ENCODE data around the gene INPP4A.

The INPP4A gene

DNA sequence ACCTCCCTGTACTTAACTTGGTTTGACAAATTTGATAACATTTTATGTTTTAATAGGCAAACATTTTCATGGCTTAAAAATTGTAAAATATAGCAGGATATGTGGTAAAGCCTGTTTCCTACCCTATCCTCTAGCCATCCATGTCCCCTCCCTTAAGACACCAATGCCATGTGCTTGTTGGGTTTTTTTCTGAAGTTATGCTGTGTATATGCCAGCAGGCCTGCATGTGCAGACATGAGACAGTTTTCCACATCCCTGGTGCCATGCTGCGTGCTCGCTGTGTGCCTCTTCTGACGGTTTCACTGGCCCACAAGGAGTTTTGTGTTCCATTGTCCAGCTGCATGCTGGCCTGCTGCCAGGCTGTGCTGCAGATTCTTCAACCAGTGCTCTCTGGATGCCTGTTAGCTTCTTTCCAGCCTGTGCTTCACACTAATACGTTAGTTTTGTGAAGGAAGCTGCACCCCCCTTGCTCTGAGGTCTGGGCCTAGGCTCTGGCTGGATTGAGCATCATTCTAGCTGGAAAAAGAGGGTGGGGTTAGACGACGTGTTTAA is 16.9 kb downstream of the INPP4A start:
- DNase-seq: peak; percentile 1

DNA sequence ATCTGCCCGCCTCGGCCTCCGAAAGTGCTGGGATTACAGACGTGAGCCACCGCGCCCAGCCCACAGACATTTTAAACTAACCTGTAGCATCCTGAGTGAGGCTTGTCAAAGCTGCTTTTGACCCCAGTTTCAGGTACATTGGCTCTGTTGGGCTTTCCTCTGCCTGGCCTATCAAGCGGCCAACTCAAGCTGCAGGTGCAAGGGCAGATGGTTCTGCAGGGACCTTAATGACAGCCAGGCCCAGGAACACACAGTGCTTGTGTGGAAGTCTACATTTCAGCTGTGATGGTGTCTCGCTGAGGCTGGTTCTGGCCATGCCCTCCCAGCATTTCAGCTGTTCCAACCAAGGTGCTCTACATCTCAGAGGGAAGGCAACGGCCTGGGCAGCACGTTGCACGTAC is 18.4 kb downstream of the INPP4A start:
- peak; percentile 11 for DNase-seq

DNA sequence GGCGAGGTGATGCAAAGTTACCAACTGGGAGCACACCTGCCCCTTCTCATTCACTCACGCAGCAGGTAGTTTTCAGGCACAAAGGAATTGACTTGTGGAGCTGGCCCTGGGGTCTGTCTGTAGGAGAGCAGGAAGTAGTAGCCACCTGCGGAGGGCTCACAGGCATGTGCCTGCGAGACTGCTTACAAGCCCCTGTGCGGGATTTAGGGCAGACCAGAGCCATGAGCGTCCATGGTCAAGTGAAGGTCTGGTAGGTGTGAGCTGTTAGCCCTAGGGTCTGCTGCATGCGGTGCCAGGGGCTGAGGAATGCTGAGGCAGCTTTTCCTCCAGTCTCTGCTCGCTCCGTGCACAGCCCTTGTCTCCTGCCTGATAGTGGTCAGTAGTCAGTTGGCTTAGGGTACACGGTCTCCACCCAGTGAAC is 18.9 kb downstream of the INPP4A start:
- DNase-seq: peak; percentile 4

DNA sequence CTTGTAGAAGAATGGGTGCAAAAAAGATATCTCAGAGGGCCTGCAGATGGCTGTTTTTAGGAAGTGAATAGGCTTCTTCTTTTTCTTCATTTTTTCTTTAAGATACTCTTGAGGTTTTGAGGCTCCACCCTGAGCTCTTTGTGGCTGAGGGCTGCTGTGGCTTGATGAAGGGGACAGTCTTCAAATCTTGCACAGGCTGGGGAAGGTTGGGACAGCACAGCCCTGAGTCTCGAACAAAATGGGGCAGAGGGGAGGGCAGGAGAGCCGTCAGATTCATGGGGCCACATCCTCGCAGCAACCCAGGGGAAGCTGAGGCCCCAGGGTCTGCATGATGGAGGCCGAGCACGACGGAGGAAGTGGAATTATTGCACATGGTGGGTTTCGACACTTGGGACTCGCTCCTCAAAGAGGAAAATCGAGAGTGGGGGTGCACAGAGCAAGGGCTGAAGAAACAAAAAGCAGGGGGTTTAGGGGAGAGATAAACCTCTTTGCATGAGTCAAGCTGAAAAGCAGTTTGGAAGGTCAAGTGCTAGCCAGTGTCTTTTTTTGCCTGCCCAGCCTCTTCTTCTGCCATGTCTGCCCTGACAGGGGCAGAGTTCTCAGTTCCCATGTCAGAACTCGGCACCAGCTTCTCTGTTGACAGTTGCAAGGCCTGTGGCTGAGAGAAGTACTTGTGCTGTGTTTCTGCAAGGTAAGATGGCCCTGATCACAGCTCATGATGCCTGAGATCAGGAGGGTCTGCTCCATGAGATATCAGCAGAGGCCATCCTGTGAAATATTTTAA is 19.5 kb downstream of the INPP4A start:
- DNase-seq: peak; percentile 24

DNA sequence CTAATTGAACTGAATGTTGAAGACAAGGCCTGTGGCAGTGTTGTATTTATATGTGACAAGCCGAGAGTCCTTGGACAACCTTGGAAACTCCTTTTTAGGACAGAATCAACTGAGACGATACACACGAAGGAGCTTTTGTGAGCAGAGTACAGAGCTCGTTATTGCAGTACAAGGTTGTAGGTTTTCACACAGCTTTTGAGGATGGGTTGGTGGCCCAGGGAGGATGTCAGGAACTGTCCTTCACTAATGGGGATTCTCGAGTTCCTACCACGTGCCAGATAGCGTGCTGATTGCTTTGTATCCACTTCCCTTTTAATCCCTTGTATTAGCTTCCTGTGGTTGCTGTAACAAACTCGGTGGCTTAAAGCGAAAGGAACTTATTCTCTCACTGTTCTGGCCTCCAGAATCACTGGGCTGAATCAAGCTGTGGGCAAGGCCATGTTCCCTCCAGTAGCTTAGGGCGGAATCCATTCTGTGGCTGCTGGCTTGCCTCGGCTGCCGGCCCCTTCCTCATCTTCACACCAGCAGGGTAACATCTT is 20.2 kb downstream of the INPP4A start:
- peak; percentile 35 for DNase-seq

DNA sequence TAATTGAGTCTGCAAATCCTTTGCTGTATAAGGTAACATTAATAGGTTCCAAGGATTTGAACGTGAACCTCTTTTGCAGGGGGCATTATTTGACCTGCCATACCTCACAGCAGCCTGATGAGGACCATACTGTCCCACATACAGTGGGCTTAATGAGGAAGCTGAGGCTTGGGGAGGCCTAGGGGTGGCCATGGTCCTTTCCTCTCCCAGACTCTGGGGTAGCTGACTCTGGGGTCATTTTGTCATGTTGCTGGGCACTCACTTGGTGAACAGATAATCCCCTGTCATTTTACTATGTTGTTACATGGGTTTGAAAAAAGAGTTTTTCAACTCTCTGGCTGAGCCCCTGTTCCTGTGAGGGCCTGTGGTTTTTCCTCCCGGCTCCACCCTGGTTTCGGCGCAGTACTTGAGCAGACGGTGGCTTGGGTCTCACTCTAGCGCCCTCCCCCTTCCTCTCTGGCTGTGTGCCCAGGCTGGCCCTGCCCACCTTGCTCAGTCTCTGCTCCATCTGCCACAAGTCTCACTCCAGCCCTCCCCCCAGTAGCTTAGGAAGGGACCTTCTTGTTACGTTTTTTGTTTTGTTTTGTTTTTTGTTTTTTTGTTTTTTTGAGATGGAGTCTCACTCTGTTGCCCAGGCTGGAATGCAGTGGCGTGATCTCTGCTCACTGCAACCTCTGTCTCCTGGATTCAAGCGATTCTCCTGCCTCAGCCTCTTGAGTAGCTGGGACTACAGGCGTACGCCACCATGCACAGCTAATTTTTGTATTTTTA is 21.0 kb downstream of the INPP4A start:
- DNase-seq: peak; percentile 69

DNA sequence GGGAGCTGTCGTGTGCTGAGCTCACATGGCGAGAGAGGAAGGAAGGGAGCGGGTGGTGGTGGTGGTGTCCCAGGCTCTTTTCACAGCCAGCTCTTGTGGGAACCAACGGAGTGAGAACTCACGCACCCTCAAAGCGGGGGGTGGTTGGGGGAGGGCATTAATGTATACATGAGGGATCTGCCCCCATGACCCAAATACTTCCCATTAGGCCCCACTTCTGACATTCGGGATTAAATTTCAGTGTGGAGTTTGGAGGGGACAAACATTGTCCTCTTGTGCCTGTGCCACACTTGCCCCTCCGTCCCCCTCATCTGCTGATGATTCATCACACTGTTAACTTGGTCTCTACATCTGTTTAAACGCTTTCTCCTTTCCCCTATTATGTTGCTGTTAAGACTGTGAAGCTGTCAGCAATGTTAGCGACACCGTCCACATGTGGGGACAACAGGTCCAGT is 22.5 kb downstream of the INPP4A start:
- DNase-seq: no peak

DNA sequence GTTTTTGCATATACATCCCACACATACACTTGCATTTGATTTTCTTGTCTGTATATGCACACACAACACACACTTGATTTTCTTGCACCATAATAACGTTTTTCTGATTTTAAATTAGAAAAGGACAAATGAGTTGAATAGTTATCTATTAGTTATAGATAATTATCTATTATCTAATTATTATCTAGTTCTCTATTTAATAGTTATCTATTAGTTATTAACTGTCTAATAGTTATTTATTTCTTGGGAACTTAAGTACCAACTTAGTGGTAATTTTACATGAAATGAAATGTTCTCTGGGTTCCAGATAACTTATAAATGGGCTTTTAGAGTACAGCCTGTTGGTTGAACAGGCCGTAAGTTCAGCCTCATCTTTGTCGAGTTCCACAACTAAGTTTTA is 23.0 kb downstream of the INPP4A start:
- no peak for DNase-seq

DNA sequence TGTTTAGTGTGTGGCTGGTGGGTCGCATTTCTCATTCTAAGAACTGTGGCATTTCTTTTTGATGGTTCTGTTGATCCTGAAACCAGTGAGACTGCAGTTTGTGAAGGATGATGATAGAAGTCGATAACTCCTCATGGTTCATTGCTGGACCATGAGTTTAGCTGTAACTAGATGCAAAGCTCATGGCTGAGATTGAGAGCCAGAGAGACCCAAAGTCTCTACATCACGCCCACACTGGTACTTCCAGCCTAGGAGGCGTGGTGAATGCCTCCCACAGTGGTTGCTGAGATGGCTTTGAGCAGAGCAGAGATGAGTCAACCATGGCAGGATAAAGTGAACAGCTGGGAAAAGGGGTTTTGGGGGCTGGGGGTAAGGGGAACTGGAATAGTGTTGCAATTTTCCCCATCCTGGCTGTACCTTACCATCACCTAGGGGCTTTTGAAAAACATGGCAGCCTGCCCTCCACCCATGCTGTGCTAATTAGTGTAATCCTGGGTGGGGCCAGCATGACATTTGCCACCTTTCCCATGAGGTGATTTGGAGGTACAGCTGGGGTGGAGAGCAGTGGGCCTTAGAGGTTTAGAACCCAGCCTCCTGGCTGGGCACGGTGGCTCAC is 24.1 kb downstream of the INPP4A start:
- DNase-seq: peak; percentile 75

DNA sequence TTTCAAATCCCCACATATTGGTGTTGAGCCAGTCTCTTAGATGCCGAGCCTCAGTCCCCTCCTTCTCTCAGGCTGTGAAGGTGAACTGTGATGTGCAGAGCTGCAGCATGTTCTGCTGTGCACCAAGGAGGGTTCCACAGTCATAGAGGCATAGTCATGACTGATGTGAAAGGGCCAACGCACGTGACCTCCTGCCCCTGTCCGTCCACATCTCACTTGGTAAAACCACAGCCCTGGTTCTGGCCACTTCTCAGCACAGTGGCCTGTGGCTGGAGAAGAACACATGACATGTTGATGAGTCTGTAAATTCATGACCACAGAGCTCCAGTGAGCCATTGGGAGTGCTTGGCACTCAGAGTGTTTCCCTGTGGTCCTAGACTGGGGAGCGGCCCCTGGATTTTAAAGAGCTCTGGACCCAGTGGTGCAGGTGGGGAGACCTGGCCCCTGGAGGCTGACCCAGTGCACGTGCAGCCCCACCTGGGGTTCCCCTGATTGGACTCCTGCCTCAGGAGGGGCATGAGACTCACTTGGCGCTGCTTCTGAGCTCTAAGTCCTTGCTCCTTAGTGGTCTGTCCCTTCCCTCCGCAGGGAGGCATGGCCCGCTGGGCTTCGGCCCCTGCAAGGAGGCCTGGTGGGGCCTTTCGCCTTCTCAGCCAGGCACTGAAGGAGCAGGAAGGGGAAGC is 25.3 kb downstream of the INPP4A start:
- DNase-seq: no peak

DNA sequence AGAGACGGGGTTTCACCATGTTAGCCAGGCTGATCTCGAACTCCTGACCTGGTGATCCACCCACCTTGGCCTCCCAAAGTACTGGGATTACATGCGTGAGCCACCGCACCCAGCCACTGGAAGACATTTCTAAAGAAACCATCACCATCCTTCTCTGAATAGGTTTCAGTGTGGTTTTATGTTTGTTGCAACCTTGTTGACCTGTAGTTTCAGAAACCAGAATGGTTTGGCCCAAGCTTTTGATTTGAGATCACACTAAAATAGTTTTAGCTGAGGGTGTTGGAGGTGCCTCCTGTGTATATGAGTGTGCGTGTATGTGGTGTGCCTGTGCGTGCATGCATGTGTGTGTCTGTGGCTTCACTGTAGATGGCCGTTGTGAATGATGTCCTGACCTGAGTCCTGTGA is 26.2 kb downstream of the INPP4A start:
- DNase-seq: peak; percentile 10

DNA sequence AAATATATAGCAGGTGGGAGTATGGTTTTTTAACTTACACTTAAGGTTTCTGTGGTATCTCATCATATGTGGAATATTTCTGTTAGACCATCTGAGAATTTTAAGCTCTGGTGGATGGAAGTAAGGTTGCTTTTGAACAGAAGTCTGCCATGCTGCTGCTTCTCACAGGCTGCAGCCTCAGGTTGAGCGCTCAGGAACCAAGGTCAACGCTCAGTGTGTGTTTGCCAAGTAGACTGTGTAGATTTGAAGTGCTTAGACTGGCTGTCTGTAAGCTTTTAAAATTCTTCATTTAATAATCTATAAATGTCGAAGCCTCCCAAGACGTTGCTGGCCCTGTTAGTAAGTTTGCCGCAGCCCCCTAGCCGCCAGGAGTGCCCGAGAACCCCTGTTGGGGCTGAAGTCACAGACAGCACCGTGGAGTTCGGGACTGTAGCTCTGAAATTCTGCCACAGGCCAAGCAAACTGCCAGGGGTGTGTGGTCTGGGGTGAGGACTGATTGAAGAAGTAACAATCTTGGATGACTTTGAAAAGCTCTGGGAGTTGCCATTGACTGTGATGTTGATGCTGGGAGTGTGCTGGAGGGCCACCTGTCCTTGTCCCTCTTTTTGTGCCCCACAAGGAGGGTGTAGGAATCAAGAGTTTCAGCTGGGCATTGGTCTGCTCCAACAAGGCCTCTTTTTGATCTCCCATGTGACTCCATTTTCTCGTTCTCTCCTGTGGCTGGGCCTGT is 26.9 kb downstream of the INPP4A start:
- DNase-seq: no peak

DNA sequence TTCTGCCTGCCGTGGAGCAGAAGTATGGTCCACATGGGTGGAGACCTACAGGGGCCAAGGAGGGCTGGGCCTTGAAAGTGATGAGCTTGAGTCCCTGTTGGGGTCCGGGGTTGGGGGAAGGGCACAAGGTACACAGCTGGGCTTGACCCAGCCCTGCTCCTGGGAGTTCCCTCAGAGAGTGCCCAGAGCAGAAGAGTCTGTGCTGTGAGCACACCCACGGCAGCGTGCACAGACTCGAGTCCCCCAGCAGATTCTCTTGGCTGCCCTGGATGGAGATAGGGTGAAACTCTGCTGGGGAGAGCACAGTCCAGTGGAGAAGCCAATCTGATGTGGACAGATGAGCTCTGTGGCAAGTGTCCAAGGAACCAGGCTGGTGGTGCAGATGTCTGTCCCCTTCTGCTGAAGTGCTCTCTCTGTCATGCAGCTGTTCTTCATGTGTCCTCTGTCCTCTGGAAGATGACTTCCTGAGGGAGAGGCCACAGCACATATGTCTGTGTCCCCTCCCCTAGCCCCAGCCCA is 27.5 kb downstream of the INPP4A start:
- DNase-seq: no peak

DNA sequence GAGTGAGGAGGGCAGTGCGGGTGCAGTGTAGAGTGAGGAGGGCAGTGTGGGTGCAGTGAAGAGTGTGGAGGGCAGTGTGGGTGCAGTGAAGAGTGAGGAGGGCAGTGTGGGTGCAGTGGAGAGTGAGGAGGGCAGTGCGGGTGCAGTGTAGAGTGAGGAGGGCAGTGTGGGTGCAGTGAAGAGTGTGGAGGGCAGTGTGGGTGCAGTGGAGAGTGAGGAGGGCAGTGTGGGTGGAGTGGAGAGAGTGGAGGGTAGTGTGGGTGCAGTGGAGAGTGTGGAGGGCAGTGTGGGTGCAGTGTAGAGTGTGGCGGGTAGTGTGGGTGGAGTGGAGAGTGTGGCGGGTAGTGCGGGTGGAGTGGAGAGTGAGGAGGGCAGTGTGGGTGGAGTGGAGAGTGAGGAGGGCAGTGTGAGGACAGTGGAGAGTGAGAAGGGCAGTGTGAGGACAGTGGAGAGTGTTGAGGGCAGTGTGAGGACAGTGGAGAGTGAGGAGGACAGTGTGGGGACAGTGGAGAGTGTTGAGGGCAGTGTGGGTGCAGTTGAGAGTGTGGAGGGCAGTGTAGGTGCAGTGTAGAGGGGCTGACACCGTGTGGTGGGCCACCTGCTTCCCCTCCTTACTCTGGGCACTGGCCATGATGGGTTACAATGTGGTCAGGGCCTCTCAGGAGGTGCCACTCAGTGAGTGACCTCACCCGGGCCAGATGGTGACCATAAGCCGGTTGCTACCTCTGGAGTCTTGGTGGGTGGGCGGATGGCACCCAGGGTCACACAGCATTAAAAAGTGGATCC is 28.5 kb downstream of the INPP4A start:
- no peak for DNase-seq

DNA sequence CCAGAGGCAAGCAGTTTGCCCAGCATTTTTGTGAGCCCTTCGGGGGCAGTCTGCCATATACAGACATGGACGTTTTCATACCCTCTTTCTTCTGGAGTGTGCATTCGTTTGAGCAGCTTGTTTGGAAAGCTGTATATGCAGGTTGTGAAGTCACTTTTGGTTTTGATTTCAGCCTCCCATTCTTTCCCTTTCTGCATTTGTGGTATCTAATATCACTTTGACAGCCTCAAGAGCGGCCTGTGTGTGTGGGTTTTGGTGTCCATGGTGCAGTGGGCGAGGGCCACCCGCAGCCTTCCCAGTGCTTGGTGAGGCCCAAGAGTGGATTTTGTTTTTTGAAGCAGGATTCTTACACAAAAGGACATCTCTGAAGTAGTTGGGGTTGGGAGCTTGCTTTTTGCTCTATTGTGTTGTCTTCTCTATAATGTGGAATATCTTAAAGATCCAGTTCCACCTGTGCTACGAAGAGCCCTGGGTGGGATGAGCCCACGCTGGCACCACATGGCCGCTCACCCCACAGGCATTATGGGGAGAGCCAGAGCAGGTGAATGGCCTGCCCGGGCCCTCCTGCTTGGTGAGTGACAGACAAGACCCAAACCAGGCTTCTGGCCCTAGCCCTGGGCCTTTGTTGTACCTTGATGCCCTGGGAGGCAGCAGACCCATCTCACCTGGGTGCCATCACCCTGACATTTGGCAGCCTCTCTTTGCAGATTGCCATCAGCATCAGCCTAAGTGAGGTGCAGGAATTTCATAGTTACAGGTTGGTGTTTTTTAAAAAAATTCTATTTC is 29.5 kb downstream of the INPP4A start:
- DNase-seq: no peak

DNA sequence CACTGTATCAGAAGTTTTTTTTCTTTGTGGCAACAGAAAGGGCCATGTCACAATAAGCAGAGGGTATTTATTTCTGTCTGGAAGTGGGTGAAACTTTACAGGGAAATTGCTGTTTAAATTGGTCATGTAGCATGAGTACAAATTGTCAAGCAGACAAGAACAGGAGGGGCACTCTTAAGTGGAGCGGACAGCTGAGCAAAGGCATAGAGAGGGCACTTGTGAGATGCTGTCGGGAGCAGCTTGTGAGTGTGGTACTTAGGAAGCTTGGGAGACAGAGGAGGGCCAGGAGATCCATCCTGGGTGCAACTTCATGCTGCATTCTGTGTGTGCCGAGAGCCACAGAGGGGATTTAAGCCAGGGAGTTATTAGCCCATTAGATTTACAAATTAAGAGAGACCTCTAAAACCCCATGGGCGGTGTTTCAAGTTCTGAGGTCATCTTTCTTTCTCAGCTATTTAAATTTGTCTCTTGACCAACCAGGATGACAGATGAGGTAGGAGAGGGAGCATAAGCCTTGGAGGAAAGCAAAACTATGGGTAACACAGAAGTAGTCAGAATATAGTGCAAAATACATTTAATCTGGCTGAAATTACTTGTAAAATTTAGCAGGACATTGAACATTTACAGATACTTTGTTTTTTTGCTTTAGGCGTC is 30.4 kb downstream of the INPP4A start:
- DNase-seq: no peak

DNA sequence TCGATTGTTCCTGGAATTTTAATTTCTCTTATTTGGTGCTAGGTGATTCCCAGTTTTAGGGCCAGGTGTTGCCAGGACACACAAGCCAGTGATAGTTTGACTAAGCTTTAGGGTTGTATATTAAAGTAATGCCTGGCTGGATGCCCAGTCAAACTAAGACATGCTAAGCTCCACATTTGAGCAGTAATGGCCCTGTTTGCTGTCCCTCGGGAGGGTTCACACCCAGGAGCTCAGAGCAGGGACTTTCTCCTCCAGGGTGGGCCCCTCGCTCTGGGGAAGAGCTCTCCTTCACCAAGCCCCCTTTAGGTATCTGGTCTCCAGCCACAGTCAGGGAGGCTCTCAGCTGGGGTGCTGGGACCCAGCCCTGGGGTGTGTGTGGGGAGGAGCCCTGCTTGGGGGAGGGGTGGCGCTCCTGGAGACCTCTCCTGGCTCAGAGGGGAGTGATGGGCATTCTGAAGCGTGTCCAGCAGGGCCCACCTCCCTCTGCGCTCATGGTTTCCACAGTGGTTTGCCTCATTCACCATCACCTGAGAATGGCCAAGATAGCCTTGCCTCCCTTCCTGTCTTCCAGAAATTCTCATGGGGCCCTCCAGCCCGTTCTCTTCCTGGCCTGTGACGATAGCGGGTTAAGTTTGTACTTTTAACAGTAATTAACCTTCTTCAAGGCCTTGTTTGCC is 31.7 kb downstream of the INPP4A start:
- DNase-seq: no peak

DNA sequence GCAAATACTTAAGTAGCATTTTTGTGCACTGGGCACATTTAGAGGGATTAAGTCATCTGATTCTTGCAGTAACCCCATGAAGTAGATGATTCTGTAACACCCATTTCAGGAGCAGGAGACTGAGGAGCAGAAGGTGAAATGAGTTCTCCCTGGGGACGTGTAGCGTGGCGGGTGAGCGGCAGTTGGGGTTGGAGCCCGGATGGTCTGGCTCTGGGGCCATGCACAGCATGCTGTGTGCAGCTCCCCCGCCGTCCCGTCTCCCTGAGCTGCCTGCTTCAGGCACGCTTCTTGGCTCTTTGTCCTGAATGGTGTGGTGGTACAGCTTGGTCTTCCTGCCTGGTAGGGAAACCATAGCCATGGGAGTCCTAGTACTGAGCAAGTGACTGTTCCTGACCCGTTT is 32.4 kb downstream of the INPP4A start:
- DNase-seq: no peak

DNA sequence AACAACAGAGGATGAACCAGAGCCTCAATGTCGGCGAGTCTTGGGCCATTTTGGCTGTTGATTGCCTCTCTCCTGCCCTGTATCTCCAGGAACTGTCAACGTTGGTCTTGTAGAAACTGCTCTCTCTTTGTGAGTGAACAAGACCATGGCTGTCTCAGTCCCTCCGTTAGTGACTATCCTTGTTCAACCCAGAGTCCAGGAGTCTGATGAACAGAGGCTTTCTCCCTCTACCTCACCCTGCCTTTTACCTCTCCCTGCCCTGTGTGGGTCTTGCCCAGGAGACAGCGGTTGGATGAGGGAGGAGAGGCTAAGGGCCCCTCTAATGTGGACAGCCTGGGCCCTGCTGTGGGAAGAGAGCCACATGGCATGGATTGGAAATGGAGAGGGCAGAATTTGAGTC is 32.8 kb downstream of the INPP4A start:
- no peak for DNase-seq
